ENCODE results near the gene PHC1.
"Not testable (repeated sequence)": the region's sequence is repeated elsewhere in the genome, so short reads cannot be mapped to it uniquely, and the experiment has no call there.

Gene PHC1

GRCh38 chr12:8902703-8903102 lies 11.6 kb upstream of the PHC1 start:
- H3K4me3 Mint-ChIP-seq, result peak overlapping the region; percentile 3
- peak; percentile 64 for ATAC-seq
- peaks cover 32% of the 10 kb centered on the region for H3K4me1 Mint-ChIP-seq
- not testable (repeated sequence) for H3K9me3 Mint-ChIP-seq, H3K27me3 Mint-ChIP-seq
- peak overlapping the region; percentile 35 for H3K27ac Mint-ChIP-seq
- H3K36me3 Mint-ChIP-seq, result peaks cover 13% of the 10 kb centered on the region

GRCh38 chr12:8903646-8904045 lies 10.7 kb upstream of the PHC1 start:
- H3K4me1 Mint-ChIP-seq, result peaks cover 32% of the 10 kb centered on the region
- H3K27me3 Mint-ChIP-seq, result no peaks in the 10 kb centered on the region
- H3K36me3 Mint-ChIP-seq, result peaks cover 13% of the 10 kb centered on the region
- peak overlapping the region; percentile 35 for H3K4me3 Mint-ChIP-seq
- peak overlapping the region; percentile 35 for H3K27ac Mint-ChIP-seq
- ATAC-seq, result no peak
- H3K9me3 Mint-ChIP-seq, result peaks cover 8% of the 10 kb centered on the region

GRCh38 chr12:8904665-8905064 lies 9.6 kb upstream of the PHC1 start:
- H3K4me3 Mint-ChIP-seq, result no peak overlapping the region
- no peaks in the 10 kb centered on the region for H3K27me3 Mint-ChIP-seq
- peaks cover 8% of the 10 kb centered on the region for H3K9me3 Mint-ChIP-seq
- ATAC-seq, result no peak
- H3K36me3 Mint-ChIP-seq, result peaks cover 13% of the 10 kb centered on the region
- no peak overlapping the region for H3K27ac Mint-ChIP-seq
- H3K4me1 Mint-ChIP-seq, result peaks cover 32% of the 10 kb centered on the region

GRCh38 chr12:8905546-8905945 lies 8.8 kb upstream of the PHC1 start:
- Mint-ChIP-seq H3K27me3 (no peaks in the 10 kb centered on the region), H3K9me3 (peaks cover 8% of the 10 kb centered on the region), H3K4me1 (peaks cover 32% of the 10 kb centered on the region), H3K4me3 (no peak overlapping the region), H3K27ac (no peak overlapping the region), H3K36me3 (peaks cover 13% of the 10 kb centered on the region)
- no peak for ATAC-seq

- no peak overlapping the region for H3K4me3 Mint-ChIP-seq
- peaks cover 32% of the 10 kb centered on the region for H3K4me1 Mint-ChIP-seq
- peaks cover 8% of the 10 kb centered on the region for H3K9me3 Mint-ChIP-seq
- H3K27ac Mint-ChIP-seq, result no peak overlapping the region
- H3K36me3 Mint-ChIP-seq, result peaks cover 13% of the 10 kb centered on the region
- no peaks in the 10 kb centered on the region for H3K27me3 Mint-ChIP-seq
- no peak for ATAC-seq
Observed at GRCh38 chr12:8906266-8907180, 7.8 kb upstream of the PHC1 start.

GRCh38 chr12:8907513-8907912 lies 6.8 kb upstream of the PHC1 start:
- H3K4me1 Mint-ChIP-seq, result peaks cover 28% of the 10 kb centered on the region
- H3K27me3 Mint-ChIP-seq, result no peaks in the 10 kb centered on the region
- H3K9me3 Mint-ChIP-seq, result peaks cover 6% of the 10 kb centered on the region
- peaks cover 9% of the 10 kb centered on the region for H3K36me3 Mint-ChIP-seq
- no peak overlapping the region for H3K27ac Mint-ChIP-seq
- no peak overlapping the region for H3K4me3 Mint-ChIP-seq
- no peak for ATAC-seq

- no peak for ATAC-seq
- Mint-ChIP-seq H3K4me3 (no peak overlapping the region), H3K27me3 (no peaks in the 10 kb centered on the region), H3K9me3 (no peaks in the 10 kb centered on the region), H3K27ac (no peak overlapping the region), H3K36me3 (no peaks in the 10 kb centered on the region), H3K4me1 (peaks cover 25% of the 10 kb centered on the region)
Observed at GRCh38 chr12:8909752-8910151, 4.6 kb upstream of the PHC1 start.

- Mint-ChIP-seq H3K9me3 (no peaks in the 10 kb centered on the region), H3K4me3 (no peak overlapping the region), H3K27ac (no peak overlapping the region), H3K36me3 (no peaks in the 10 kb centered on the region), H3K27me3 (no peaks in the 10 kb centered on the region), H3K4me1 (peaks cover 15% of the 10 kb centered on the region)
- no peak for ATAC-seq
Observed at GRCh38 chr12:8911606-8912268, 2.6 kb upstream of the PHC1 start.

GRCh38 chr12:8912914-8913313 lies 1.4 kb upstream of the PHC1 start:
- Mint-ChIP-seq H3K36me3 (no peaks in the 10 kb centered on the region), H3K9me3 (no peaks in the 10 kb centered on the region), H3K27me3 (no peaks in the 10 kb centered on the region), H3K27ac (no peak overlapping the region), H3K4me3 (no peak overlapping the region), H3K4me1 (peaks cover 15% of the 10 kb centered on the region)
- ATAC-seq, result no peak

- Mint-ChIP-seq H3K27ac (no peak overlapping the region), H3K4me1 (peaks cover 15% of the 10 kb centered on the region), H3K9me3 (no peaks in the 10 kb centered on the region), H3K4me3 (peak overlapping the region; percentile 84), H3K36me3 (peaks cover 3% of the 10 kb centered on the region), H3K27me3 (no peaks in the 10 kb centered on the region)
- ATAC-seq, result no peak
Observed at GRCh38 chr12:8913702-8914032, 642 bp upstream of the PHC1 start.

- peak; percentile 91 for ATAC-seq
- H3K27me3 Mint-ChIP-seq, result no peaks in the 10 kb centered on the region
- no peak overlapping the region for H3K4me3 Mint-ChIP-seq
- no peaks in the 10 kb centered on the region for H3K9me3 Mint-ChIP-seq
- peaks cover 15% of the 10 kb centered on the region for H3K4me1 Mint-ChIP-seq
- no peak overlapping the region for H3K27ac Mint-ChIP-seq
- H3K36me3 Mint-ChIP-seq, result peaks cover 4% of the 10 kb centered on the region
Observed at GRCh38 chr12:8914716-8915526, 612 bp downstream of the PHC1 start.

- Mint-ChIP-seq H3K36me3 (peaks cover 10% of the 10 kb centered on the region), H3K4me3 (no peak overlapping the region), H3K9me3 (no peaks in the 10 kb centered on the region), H3K27ac (no peak overlapping the region), H3K27me3 (no peaks in the 10 kb centered on the region), H3K4me1 (peaks cover 15% of the 10 kb centered on the region)
- ATAC-seq, result no peak
Observed at GRCh38 chr12:8916154-8916553, 1.8 kb downstream of the PHC1 start.

- H3K36me3 Mint-ChIP-seq, result peaks cover 16% of the 10 kb centered on the region
- peaks cover 15% of the 10 kb centered on the region for H3K4me1 Mint-ChIP-seq
- no peak overlapping the region for H3K4me3 Mint-ChIP-seq
- no peaks in the 10 kb centered on the region for H3K9me3 Mint-ChIP-seq
- no peak overlapping the region for H3K27ac Mint-ChIP-seq
- H3K27me3 Mint-ChIP-seq, result no peaks in the 10 kb centered on the region
- no peak for ATAC-seq
Observed at GRCh38 chr12:8917031-8917430, 2.7 kb downstream of the PHC1 start.

GRCh38 chr12:8917751-8918150 lies 3.4 kb downstream of the PHC1 start:
- Mint-ChIP-seq H3K4me3 (no peak overlapping the region), H3K27ac (no peak overlapping the region), H3K36me3 (peaks cover 22% of the 10 kb centered on the region), H3K9me3 (no peaks in the 10 kb centered on the region), H3K27me3 (no peaks in the 10 kb centered on the region), H3K4me1 (peaks cover 15% of the 10 kb centered on the region)
- no peak for ATAC-seq

GRCh38 chr12:8919643-8920042 lies 5.3 kb downstream of the PHC1 start:
- H3K27me3 Mint-ChIP-seq, H3K9me3 Mint-ChIP-seq, H3K4me3 Mint-ChIP-seq, ATAC-seq, H3K27ac Mint-ChIP-seq, H3K4me1 Mint-ChIP-seq: not testable (repeated sequence)
- H3K36me3 Mint-ChIP-seq, result peaks cover 26% of the 10 kb centered on the region

Data from stimulated activated memory B cell treated with anti-CD40 and anti-IgM and Interleukin-4, amounts not matched to agents 10 μg/mL and 1 μg/mL and 100 μg/mL, for 72 hours (primary cell).